GM23338 (cell line): ENCODE data around the gene PIWIL4. TPM values are rescaled to one million over a fixed set of nuclear protein-coding genes. Genes with fewer than 3 reads are reported as not detected.

Experiments
- ATAC-seq: fragments of 200-7000 bp; cut with Tn5 transposase; 3 replicates; pipeline ENCODE4 v1.9.1; 2020
- DNase-seq: peaks from one replicate; pipeline ENCODE4 v3.0.0-alpha.2; 2015; ENCODE audit warnings: low spot score
- H2AFZ ChIP-seq: fragments of 200-600 bp; sonication (generic); 2 replicates; pipeline ENCODE4 v1.8.0; 2016; ENCODE audit warnings: antibody characterized with exemption, mild to moderate bottlenecking, moderate library complexity
- H3F3A ChIP-seq: fragments of 200-600 bp; sonication (generic); replicated peaks from 2 replicates; pipeline ENCODE4 v1.8.0; 2017; ENCODE audit warnings: antibody characterized with exemption, mixed run types, low read depth
- H3K27ac ChIP-seq: fragments of 200-600 bp; sonication (generic); 2 replicates; pipeline ENCODE4 v1.6.1; 2016; ENCODE audit warnings: low read depth
- H3K27me3 ChIP-seq: fragments of 200-600 bp; sonication (generic); 2 replicates; pipeline ENCODE4 v1.8.0; 2016; ENCODE audit warnings: mild to moderate bottlenecking, mixed run types, moderate library complexity; ENCODE audit not compliant: insufficient read depth
- H3K36me3 ChIP-seq: fragments of 200-600 bp; sonication (generic); 2 replicates; pipeline ENCODE4 v1.8.0; 2016; ENCODE audit warnings: mild to moderate bottlenecking; ENCODE audit not compliant: insufficient read depth
- H3K4me1 ChIP-seq: fragments of 200-600 bp; sonication (generic); 2 replicates; pipeline ENCODE4 v1.8.0; 2016; ENCODE audit warnings: mild to moderate bottlenecking, moderate library complexity; ENCODE audit not compliant: insufficient read depth
- H3K4me2 ChIP-seq: fragments of 200-600 bp; sonication (generic); 2 replicates; pipeline ENCODE4 v1.7.1; 2017; ENCODE audit warnings: mixed run types
- H3K4me3 ChIP-seq: fragments of 200-600 bp; sonication (generic); 2 replicates; pipeline ENCODE4 v1.6.1; 2016; ENCODE audit warnings: mixed run types
- H3K79me2 ChIP-seq: fragments of 200-600 bp; sonication (generic); replicated peaks from 2 replicates; pipeline ENCODE4 v1.8.0; 2017; ENCODE audit warnings: mild to moderate bottlenecking; ENCODE audit not compliant: insufficient read depth
- H3K9me2 ChIP-seq: fragments of 200-600 bp; sonication (generic); 2 replicates; pipeline ENCODE4 v1.8.0; 2017; ENCODE audit not compliant: insufficient read depth
- H4K20me1 ChIP-seq: fragments of 200-600 bp; sonication (generic); replicated peaks from 2 replicates; pipeline ENCODE4 v1.8.0; 2017; ENCODE audit warnings: mild to moderate bottlenecking; ENCODE audit not compliant: insufficient read depth
- H3K27ac Mint-ChIP-seq: 2 replicates; pipeline ENCODE4 v1.8.0; 2020; ENCODE audit warnings: inconsistent platforms, mild to moderate bottlenecking, moderate library complexity, mixed read lengths
- H3K27me3 Mint-ChIP-seq: 3 replicates; pipeline ENCODE4 v1.8.0; 2022; ENCODE audit warnings: low read depth, mild to moderate bottlenecking, moderate library complexity, mixed read lengths, inconsistent platforms; ENCODE audit not compliant: insufficient read depth, poor library complexity
- H3K36me3 Mint-ChIP-seq: 3 replicates; pipeline ENCODE4 v1.8.0; 2021; ENCODE audit warnings: low read depth, mild to moderate bottlenecking, inconsistent platforms, moderate library complexity, mixed read lengths
- H3K4me1 Mint-ChIP-seq: 3 replicates; pipeline ENCODE4 v1.8.0; 2020; ENCODE audit warnings: mild to moderate bottlenecking, inconsistent platforms, mixed read lengths
- H3K4me3 Mint-ChIP-seq: 3 replicates; pipeline ENCODE4 v1.8.0; 2021; ENCODE audit warnings: moderate library complexity, mild to moderate bottlenecking, inconsistent platforms, mixed read lengths
- H3K9me3 Mint-ChIP-seq: 3 replicates; pipeline ENCODE4 v1.8.0; 2020; ENCODE audit warnings: moderate library complexity, mild to moderate bottlenecking, inconsistent platforms, mixed read lengths
- EZH2phosphoT487 ChIP-seq: fragments of 200-600 bp; sonication (generic); IDR thresholded peaks from one replicate; pipeline ENCODE4 v1.8.1; 2018; ENCODE audit warnings: antibody characterized with exemption; ENCODE audit not compliant: unreplicated experiment
- POLR2AphosphoS5 ChIP-seq: IDR thresholded peaks from 2 replicates; pipeline ENCODE4 v1.6.1; 2016; ENCODE audit warnings: antibody characterized with exemption, low read depth
- REST ChIP-seq: IDR thresholded peaks from one replicate; pipeline ENCODE4 v1.6.1; 2018; ENCODE audit warnings: antibody characterized with exemption; ENCODE audit not compliant: unreplicated experiment
- ZNF462 ChIP-seq: fragments of 250-450 bp; sonication (Bioruptor Pico); IDR thresholded peaks from 2 replicates; pipeline ENCODE4 v1.5.0; 2020; ENCODE audit warnings: mild to moderate bottlenecking, moderate library complexity
- polyA plus RNA-seq: library from polyadenylated mRNA; unstranded; fragments of >200 nt; fragmentation: Nextera tagmentation; extraction: Ambion mirVana; gene quantifications from 2 replicates; pipeline ENCODE4 v1.2.1, GENCODE V29; 2016
- total RNA-seq: library from RNA; depleted of rRNA; stranded (reverse); fragments of >200 nt; shearing (Covaris generic); gene quantifications from 2 replicates; pipeline ENCODE4 v1.2.3, GENCODE V29; 2014

Gene PIWIL4
- total and polyA plus RNA-seq, 2 experiments from 2014 or later, result 0.23 to 0.66 TPM

GRCh38 chr11:94647926-94648325, 80.8 kb downstream of the PIWIL4 start:
- TF ChIP-seq POLR2AphosphoS5, result peak; percentile 59
- no peak for TF ChIP-seq EZH2phosphoT487
- H3F3A ChIP-seq, result peaks cover 14% of the 10 kb centered on the region; the same call in 1 of the 2 replicates
- peaks cover 6% of the 10 kb centered on the region; the same call in 1 of the 2 replicates for H3K36me3 ChIP-seq
- ATAC-seq, result peak; percentile 27
- peaks cover 28% of the 10 kb centered on the region for H3K4me1 ChIP-seq
- Mint-ChIP-seq H3K9me3 (peaks cover 5% of the 10 kb centered on the region; the same call in 2 of the 3 replicates), H3K36me3 (peaks cover 25% of the 10 kb centered on the region), H3K27ac (peak overlapping the region; percentile 12; the same call in 1 of the 2 replicates), H3K4me1 (peaks cover 68% of the 10 kb centered on the region), H3K4me3 (peak overlapping the region; percentile 53), H3K27me3 (peaks cover 8% of the 10 kb centered on the region)
- H3K27ac ChIP-seq, result peak overlapping the region; percentile 91
- H3K4me2 ChIP-seq, result peak overlapping the region; percentile 62
- H3K27me3 ChIP-seq, result no peaks in the 10 kb centered on the region
- peak overlapping the region; percentile 18; the same call in 1 of the 2 replicates for H3K4me3 ChIP-seq
- peaks cover 27% of the 10 kb centered on the region for H3K79me2 ChIP-seq
- DNase-seq, result no peak
- no peaks in the 10 kb centered on the region for H4K20me1 ChIP-seq
- no peak overlapping the region for H2AFZ ChIP-seq
- no peaks in the 10 kb centered on the region for H3K9me2 ChIP-seq

GRCh38 chr11:94648789-94649188, 81.6 kb downstream of the PIWIL4 start:
- peak overlapping the region; percentile 62 for H3K4me2 ChIP-seq
- ATAC-seq (no peak), DNase-seq (no peak)
- H3K27ac ChIP-seq, result peak overlapping the region; percentile 91
- no peaks in the 10 kb centered on the region for H4K20me1 ChIP-seq
- peak overlapping the region; percentile 73 for H3K27ac Mint-ChIP-seq
- peaks cover 9% of the 10 kb centered on the region for H3K27me3 Mint-ChIP-seq
- peak overlapping the region; percentile 18 for H3K4me3 ChIP-seq
- peaks cover 74% of the 10 kb centered on the region for H3K4me1 Mint-ChIP-seq
- H3F3A ChIP-seq, result peaks cover 14% of the 10 kb centered on the region; the same call in 1 of the 2 replicates
- TF ChIP-seq REST, result no peak
- peaks cover 26% of the 10 kb centered on the region for H3K4me1 ChIP-seq
- H3K9me2 ChIP-seq, result no peaks in the 10 kb centered on the region
- H3K27me3 ChIP-seq, result no peaks in the 10 kb centered on the region
- peak overlapping the region; percentile 60 for H3K4me3 Mint-ChIP-seq
- H3K36me3 ChIP-seq, result peaks cover 6% of the 10 kb centered on the region; the same call in 1 of the 2 replicates
- peaks cover 5% of the 10 kb centered on the region; the same call in 2 of the 3 replicates for H3K9me3 Mint-ChIP-seq
- H3K79me2 ChIP-seq, result peaks cover 36% of the 10 kb centered on the region
- no peak overlapping the region for H2AFZ ChIP-seq
- peaks cover 34% of the 10 kb centered on the region for H3K36me3 Mint-ChIP-seq

GRCh38 chr11:94649254-94649653, 82.1 kb downstream of the PIWIL4 start:
- H3K4me2 ChIP-seq, result peak overlapping the region; percentile 62
- H3F3A ChIP-seq, result peaks cover 14% of the 10 kb centered on the region; the same call in 1 of the 2 replicates
- H3K9me2 ChIP-seq, result no peaks in the 10 kb centered on the region
- H3K36me3 ChIP-seq, result peaks cover 6% of the 10 kb centered on the region; the same call in 1 of the 2 replicates
- Mint-ChIP-seq H3K9me3 (peaks cover 5% of the 10 kb centered on the region; the same call in 2 of the 3 replicates), H3K4me3 (peak overlapping the region; percentile 60), H3K36me3 (peaks cover 38% of the 10 kb centered on the region), H3K27me3 (peaks cover 14% of the 10 kb centered on the region), H3K27ac (peak overlapping the region; percentile 96), H3K4me1 (peaks cover 76% of the 10 kb centered on the region)
- H3K79me2 ChIP-seq, result peaks cover 40% of the 10 kb centered on the region
- ATAC-seq (no peak), DNase-seq (no peak)
- H4K20me1 ChIP-seq, result no peaks in the 10 kb centered on the region
- H3K27me3 ChIP-seq, result no peaks in the 10 kb centered on the region
- H2AFZ ChIP-seq, result no peak overlapping the region
- peaks cover 29% of the 10 kb centered on the region for H3K4me1 ChIP-seq
- H3K4me3 ChIP-seq, result peak overlapping the region; percentile 18
- peak overlapping the region; percentile 91 for H3K27ac ChIP-seq
- no peak for TF ChIP-seq POLR2AphosphoS5
- TF ChIP-seq ZNF462, result no peak
- TF ChIP-seq EZH2phosphoT487, result no peak
